MM.1S (cell line): ENCODE results near the gene TTL.

ENCODE experiments used
- DNase-seq: peaks from one replicate; pipeline ENCODE4 v3.0.0-alpha.2; 2015
- H2AFZ ChIP-seq: fragments of 300-600 bp; sonication (generic); 2 replicates; pipeline ENCODE4 v1.6.0; 2016; ENCODE audit warnings: antibody characterized with exemption, low read length
- H3F3A ChIP-seq: fragments of 300-600 bp; sonication (generic); 2 replicates; pipeline ENCODE4 v1.6.1; 2016; ENCODE audit warnings: mild to moderate bottlenecking, antibody characterized with exemption, low read length, moderate library complexity, mixed read lengths; ENCODE audit not compliant: insufficient read depth
- H3K27ac ChIP-seq: fragments of 300-600 bp; sonication (generic); 2 replicates; pipeline ENCODE4 v1.5.1; 2016; ENCODE audit warnings: mild to moderate bottlenecking, low read length
- H3K27me3 ChIP-seq: fragments of 300-600 bp; sonication (generic); replicated peaks from 2 replicates; pipeline ENCODE4 v1.6.0; 2016; ENCODE audit warnings: low read length; ENCODE audit not compliant: insufficient read depth
- H3K36me3 ChIP-seq: fragments of 300-600 bp; sonication (generic); replicated peaks from 2 replicates; pipeline ENCODE4 v1.6.1; 2016; ENCODE audit warnings: mild to moderate bottlenecking, low read length, mixed read lengths; ENCODE audit not compliant: insufficient read depth
- H3K4me1 ChIP-seq: fragments of 300-600 bp; sonication (generic); 2 replicates; pipeline ENCODE4 v1.6.1; 2016; ENCODE audit warnings: low read length, mixed read lengths
- H3K4me2 ChIP-seq: fragments of 300-600 bp; sonication (generic); 2 replicates; pipeline ENCODE4 v1.6.0; 2016; ENCODE audit warnings: low read depth, low read length
- H3K4me3 ChIP-seq: fragments of 300-600 bp; sonication (generic); 2 replicates; pipeline ENCODE4 v1.5.1; 2016; ENCODE audit warnings: low read length, mixed read lengths
- H3K79me2 ChIP-seq: fragments of 300-600 bp; sonication (generic); 2 replicates; pipeline ENCODE4 v1.6.1; 2016; ENCODE audit warnings: mixed run types, low read length, mixed read lengths
- H3K9ac ChIP-seq: fragments of 300-600 bp; sonication (generic); 2 replicates; pipeline ENCODE4 v1.6.1; 2016; ENCODE audit warnings: low read length, mixed read lengths
- H3K9me2 ChIP-seq: fragments of 300-600 bp; sonication (generic); replicated peaks from 2 replicates; pipeline ENCODE4 v1.6.1; 2016; ENCODE audit warnings: mild to moderate bottlenecking, low read length, mixed read lengths; ENCODE audit not compliant: insufficient read depth
- H3K9me3 ChIP-seq: fragments of 300-600 bp; sonication (generic); replicated peaks from 2 replicates; pipeline ENCODE4 v1.6.1; 2016; ENCODE audit warnings: mild to moderate bottlenecking, low read length, mixed read lengths; ENCODE audit not compliant: insufficient read depth
- H4K20me1 ChIP-seq: fragments of 300-600 bp; sonication (generic); 2 replicates; pipeline ENCODE4 v1.6.1; 2016; ENCODE audit warnings: mild to moderate bottlenecking, low read length, moderate library complexity, mixed read lengths; ENCODE audit not compliant: insufficient read depth
- CTCF ChIP-seq: fragments of 300-600 bp; sonication (generic); IDR thresholded peaks from 2 replicates; pipeline ENCODE4 v1.5.1; 2016; ENCODE audit warnings: antibody characterized with exemption, low read length, mixed read lengths
- EZH2 ChIP-seq: fragments of 300-600 bp; sonication (generic); optimal IDR thresholded peaks from 2 replicates; pipeline ENCODE3; 2017; ENCODE audit warnings: low read depth, mild to moderate bottlenecking, antibody characterized with exemption, low read length, mixed read lengths
- EZH2phosphoT487 ChIP-seq: fragments of 300-600 bp; sonication (generic); IDR thresholded peaks from 2 replicates; pipeline ENCODE4 v1.6.1; 2018; ENCODE audit warnings: antibody characterized with exemption, low read length

Gene TTL

GRCh38 chr2:112540906-112541305 is 59.0 kb downstream of the TTL start:
- Histone ChIP-seq H3F3A (peaks cover 26% of the 10 kb centered on the region), H3K9me3 (no peaks in the 10 kb centered on the region), H3K36me3 (peaks cover 3% of the 10 kb centered on the region; the same call in 1 of the 2 replicates), H3K4me2 (peak overlapping the region; percentile 81), H3K9ac (peak overlapping the region; percentile 92; the same call in 1 of the 2 replicates), H2AFZ (peak overlapping the region; percentile 83), H4K20me1 (no peaks in the 10 kb centered on the region; the same call in 1 of the 2 replicates), H3K4me1 (peaks cover 9% of the 10 kb centered on the region; the same call in 1 of the 2 replicates), H3K4me3 (peak overlapping the region; percentile 95), H3K27me3 (no peaks in the 10 kb centered on the region), H3K79me2 (peaks cover 37% of the 10 kb centered on the region), H3K9me2 (no peaks in the 10 kb centered on the region), H3K27ac (peak overlapping the region; percentile 92; the same call in 1 of the 2 replicates)
- no peak for DNase-seq
- TF ChIP-seq EZH2, result no peak
- no peak for TF ChIP-seq CTCF
- no peak for TF ChIP-seq EZH2phosphoT487

DNA sequence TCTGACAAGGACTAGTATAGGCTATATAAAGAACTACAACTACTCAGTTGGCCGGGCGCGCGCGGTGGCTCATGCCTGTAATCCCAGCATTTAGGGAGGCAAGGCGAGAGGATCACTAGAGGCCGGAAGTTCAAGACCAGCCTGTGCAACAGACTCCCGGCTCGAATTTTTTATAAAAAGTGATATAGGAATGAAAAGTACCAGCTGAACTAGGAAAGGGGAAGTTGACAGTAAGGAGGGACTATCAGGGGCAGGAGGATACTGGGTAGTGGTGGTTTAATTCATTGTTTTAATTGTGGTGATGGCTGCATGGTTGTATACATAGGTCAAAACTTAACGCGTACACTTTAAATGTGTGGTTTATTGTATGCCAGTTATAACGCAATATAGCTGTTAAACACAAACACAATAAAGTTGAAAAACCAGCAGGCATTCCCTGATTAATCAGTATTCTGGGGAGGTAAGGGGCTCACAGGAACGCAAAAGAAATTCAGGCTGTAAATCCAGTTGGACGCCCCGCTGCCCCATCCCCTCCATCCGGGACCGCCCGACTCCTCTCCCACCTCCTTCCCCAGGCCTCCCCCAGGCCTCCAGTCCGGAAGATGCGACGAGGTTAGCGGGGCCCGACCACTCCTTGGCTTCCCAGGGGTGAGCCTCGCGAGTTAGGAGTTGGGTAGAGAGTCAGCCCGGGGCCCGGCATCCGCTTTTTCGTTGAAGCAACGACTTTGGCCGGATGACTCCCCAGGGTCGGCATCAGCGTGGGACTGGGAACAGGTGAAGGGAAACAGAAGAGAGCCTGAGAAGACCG is 59.6 kb downstream of the TTL start:
- H3K4me2 ChIP-seq, result peak overlapping the region; percentile 81
- peak overlapping the region; percentile 92 for H3K9ac ChIP-seq
- H3K9me3 ChIP-seq, result no peaks in the 10 kb centered on the region
- peaks cover 9% of the 10 kb centered on the region; the same call in 1 of the 2 replicates for H3K4me1 ChIP-seq
- DNase-seq, result peak; percentile 70
- peak overlapping the region; percentile 92 for H3K27ac ChIP-seq
- H3K79me2 ChIP-seq, result peaks cover 42% of the 10 kb centered on the region
- H2AFZ ChIP-seq, result peak overlapping the region; percentile 83
- peak overlapping the region; percentile 95 for H3K4me3 ChIP-seq
- H3F3A ChIP-seq, result peaks cover 26% of the 10 kb centered on the region
- no peaks in the 10 kb centered on the region for H3K27me3 ChIP-seq
- no peaks in the 10 kb centered on the region; the same call in 1 of the 2 replicates for H4K20me1 ChIP-seq
- TF ChIP-seq EZH2phosphoT487, result no peak
- TF ChIP-seq EZH2, result no peak
- no peak for TF ChIP-seq CTCF
- H3K36me3 ChIP-seq, result peaks cover 7% of the 10 kb centered on the region
- no peaks in the 10 kb centered on the region for H3K9me2 ChIP-seq

GRCh38 chr2:112542123-112542983 is 60.4 kb downstream of the TTL start, which contains the start of gene POLR1B:
Gene POLR1B (plus strand): TSS chr2:112542465. CDS start chr2:112542495, 30 bp downstream.
- Histone ChIP-seq H3K4me3 (peak within 1 kb of the TSS; percentile 95), H3K9me3 (no peaks in the 10 kb centered on the region), H3K27ac (peak within 1 kb of the TSS; percentile 92), H3K27me3 (no peaks in the 10 kb centered on the region), H2AFZ (peak within 1 kb of the TSS; percentile 83), H3K79me2 (peaks cover 49% of the 10 kb centered on the region), H3K36me3 (peaks cover 13% of the 10 kb centered on the region), H3K9me2 (no peaks in the 10 kb centered on the region), H4K20me1 (no peaks in the 10 kb centered on the region; the same call in 1 of the 2 replicates), H3K9ac (peak within 1 kb of the TSS; percentile 92), H3K4me2 (peak within 1 kb of the TSS; percentile 89), H3K4me1 (peaks cover 9% of the 10 kb centered on the region; the same call in 1 of the 2 replicates), H3F3A (peaks cover 26% of the 10 kb centered on the region)
- TF ChIP-seq EZH2phosphoT487 (no peak), CTCF (no peak), EZH2 (no peak)
- peak; percentile 89 for DNase-seq
